ENCODE measurements around the gene ZDHHC13. TPM values are rescaled to one million over a fixed set of nuclear protein-coding genes. Genes with fewer than 3 reads are reported as not detected.

The ZDHHC13 gene
- total RNA-seq, 1 experiment from 2014 or later: 21.8 TPM

DNA sequence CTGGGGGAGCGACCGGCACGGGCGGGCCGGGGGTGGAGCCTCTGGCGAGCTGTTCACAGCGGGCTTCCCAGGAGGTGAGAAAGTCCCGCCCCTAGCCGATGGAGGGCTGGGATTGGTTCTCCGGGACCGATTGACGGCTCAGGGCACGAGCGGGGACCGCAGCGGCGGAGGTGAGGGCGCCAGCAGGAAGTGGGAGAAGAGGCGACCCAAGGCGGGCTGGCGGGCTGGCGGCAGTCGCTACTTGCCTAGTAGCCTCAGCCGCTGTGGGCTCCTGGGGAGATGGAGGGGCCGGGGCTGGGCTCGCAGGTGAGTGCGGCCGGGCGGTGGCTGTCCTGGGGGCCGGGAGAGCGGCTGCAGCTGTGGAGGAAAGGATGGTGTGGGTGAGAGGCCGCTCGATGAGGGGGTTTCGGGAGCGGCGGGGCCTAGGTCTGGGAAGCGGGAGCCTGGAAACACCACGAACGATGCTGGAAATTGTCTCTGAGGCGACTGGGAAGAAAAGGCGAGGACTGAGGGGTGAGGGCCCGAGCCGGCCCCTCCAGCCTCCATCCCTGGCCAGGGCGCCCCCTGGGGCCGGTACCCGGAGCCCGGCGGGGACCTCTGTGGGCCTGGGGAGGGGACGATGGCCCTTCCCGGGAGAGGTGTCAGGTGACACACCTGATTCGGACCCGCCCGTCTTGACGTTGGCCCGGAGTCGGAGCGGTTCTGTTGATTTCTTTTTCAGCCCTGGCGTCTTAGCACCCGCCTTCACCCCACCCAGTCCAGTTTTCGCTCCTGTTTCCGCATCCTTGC lies at the start of gene ZDHHC13 (continued):
- TF ChIP-seq POLR2AphosphoS5 (IDR thresholded peaks at IDR 0.05; ENCODE audit: low read depth, low read length) (peak; percentile 82), ZNF274 (IDR thresholded peaks at IDR 0.05; ENCODE audit: low read depth, low read length) (no peak)
- TF ChIP-seq, protein P1, sequence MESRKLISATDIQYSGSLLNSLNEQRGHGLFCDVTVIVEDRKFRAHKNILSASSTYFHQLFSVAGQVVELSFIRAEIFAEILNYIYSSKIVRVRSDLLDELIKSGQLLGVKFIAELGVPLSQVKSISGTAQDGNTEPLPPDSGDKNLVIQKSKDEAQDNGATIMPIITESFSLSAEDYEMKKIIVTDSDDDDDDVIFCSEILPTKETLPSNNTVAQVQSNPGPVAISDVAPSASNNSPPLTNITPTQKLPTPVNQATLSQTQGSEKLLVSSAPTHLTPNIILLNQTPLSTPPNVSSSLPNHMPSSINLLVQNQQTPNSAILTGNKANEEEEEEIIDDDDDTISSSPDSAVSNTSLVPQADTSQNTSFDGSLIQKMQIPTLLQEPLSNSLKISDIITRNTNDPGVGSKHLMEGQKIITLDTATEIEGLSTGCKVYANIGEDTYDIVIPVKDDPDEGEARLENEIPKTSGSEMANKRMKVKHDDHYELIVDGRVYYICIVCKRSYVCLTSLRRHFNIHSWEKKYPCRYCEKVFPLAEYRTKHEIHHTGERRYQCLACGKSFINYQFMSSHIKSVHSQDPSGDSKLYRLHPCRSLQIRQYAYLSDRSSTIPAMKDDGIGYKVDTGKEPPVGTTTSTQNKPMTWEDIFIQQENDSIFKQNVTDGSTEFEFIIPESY (IDR thresholded peaks at IDR 0.05; ENCODE audit: extremely low read depth, insufficient replicate concordance, low read length): no peak

DNA sequence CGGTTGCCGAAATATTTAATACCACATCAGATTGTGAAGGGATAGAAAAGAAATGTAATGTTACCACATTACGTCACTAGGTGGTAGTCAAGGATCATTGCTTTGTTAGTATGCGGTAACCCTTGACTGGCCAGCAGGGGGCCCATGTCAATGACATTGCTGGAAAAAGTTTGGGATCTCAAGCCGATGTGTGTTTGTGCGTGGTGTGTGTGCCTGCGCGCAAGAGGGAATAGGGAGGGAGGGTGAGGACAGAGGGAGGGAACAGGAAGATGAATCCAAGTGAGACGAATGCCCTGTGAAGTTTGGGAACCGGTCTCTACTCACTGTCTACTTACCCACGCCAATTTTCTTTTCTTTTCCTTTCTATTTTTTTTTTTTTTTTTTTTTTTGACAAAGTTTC lies 45.7 kb upstream of the ZDHHC13 start:
- H3K4me2 ChIP-seq (ENCODE audit: low read length): peak overlapping the region; percentile 43
- ChIA-PET CTCF (interaction anchor here (0.7 to 4.5 kb wide), 22 partner anchors 9 to 1041 kb away, joined by 3 to 97 read pairs (median 3); partner anchors contain the start of genes E2F8 and MRGPRX2), POLR2A (no interaction called here), RAD21 (ENCODE audit: low non-redundant PET in 1 of 2, low total read pairs in 2 of 2, uncharacterized antibody in 2 of 2, unreplicated experiment in 2 of 2) (interaction anchor here in 1 of 2 experiments (0.6 to 0.8 kb wide), 2 partner anchors 486 to 583 kb away, joined by 3 read pairs; no protein-coding TSS in a partner anchor)
- H3K27ac ChIP-seq (ENCODE audit: low read depth, low read length): no peak overlapping the region
- TF ChIP-seq YY1 (IDR thresholded peaks at IDR 0.05; ENCODE audit: extremely low read depth, insufficient replicate concordance, low read depth, low read length) (peak; percentile 78), EGR1 (IDR thresholded peaks at IDR 0.05; ENCODE audit: low read depth) (no peak), POLR2AphosphoS5 (IDR thresholded peaks at IDR 0.05; ENCODE audit: low read depth, low read length) (no peak), EZH2phosphoT487 (IDR thresholded peaks at IDR 0.05; ENCODE audit: borderline replicate concordance) (no peak), CEBPB (IDR thresholded peaks at IDR 0.05; ENCODE audit: low read depth) (no peak), CBX3 (IDR thresholded peaks at IDR 0.05; ENCODE audit: low read depth) (peak; percentile 70; the same call in 1 of the 2 replicates), EZH2 (IDR thresholded peaks at IDR 0.05) (no peak), JUND (IDR thresholded peaks at IDR 0.05) (no peak), POLR2A (IDR thresholded peaks at IDR 0.05; ENCODE audit: borderline replicate concordance, extremely low read depth, insufficient read depth, insufficient read length) (no peak), FOSL1 (IDR thresholded peaks at IDR 0.05; ENCODE audit: low read depth) (no peak), RAD21 (IDR thresholded peaks at IDR 0.05; ENCODE audit: low read depth) (peak; percentile 99)
- TF ChIP-seq, protein P1 (IDR thresholded peaks at IDR 0.05; ENCODE audit: extremely low read depth, insufficient replicate concordance, low read length): peak; percentile 22
- TF ChIP-seq, protein P2, sequence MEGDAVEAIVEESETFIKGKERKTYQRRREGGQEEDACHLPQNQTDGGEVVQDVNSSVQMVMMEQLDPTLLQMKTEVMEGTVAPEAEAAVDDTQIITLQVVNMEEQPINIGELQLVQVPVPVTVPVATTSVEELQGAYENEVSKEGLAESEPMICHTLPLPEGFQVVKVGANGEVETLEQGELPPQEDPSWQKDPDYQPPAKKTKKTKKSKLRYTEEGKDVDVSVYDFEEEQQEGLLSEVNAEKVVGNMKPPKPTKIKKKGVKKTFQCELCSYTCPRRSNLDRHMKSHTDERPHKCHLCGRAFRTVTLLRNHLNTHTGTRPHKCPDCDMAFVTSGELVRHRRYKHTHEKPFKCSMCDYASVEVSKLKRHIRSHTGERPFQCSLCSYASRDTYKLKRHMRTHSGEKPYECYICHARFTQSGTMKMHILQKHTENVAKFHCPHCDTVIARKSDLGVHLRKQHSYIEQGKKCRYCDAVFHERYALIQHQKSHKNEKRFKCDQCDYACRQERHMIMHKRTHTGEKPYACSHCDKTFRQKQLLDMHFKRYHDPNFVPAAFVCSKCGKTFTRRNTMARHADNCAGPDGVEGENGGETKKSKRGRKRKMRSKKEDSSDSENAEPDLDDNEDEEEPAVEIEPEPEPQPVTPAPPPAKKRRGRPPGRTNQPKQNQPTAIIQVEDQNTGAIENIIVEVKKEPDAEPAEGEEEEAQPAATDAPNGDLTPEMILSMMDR (IDR thresholded peaks at IDR 0.05 in 2 of 3, conservative IDR thresholded peaks at IDR 0.05 in 1 of 3; ENCODE audit: borderline replicate concordance in 1 of 3, insufficient read depth in 1 of 3, low read depth in 2 of 3, low read length in 2 of 3): peak; percentile 92 to 100 (median 99)
- TF ChIP-seq, protein P3, sequence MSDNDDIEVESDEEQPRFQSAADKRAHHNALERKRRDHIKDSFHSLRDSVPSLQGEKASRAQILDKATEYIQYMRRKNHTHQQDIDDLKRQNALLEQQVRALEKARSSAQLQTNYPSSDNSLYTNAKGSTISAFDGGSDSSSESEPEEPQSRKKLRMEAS (IDR thresholded peaks at IDR 0.05): no peak
- no peaks in the 10 kb centered on the region for H3K36me3 ChIP-seq (ENCODE audit: control insufficient read depth in 1 of 2, insufficient read depth in 2 of 2, low read length in 2 of 2)
- peak overlapping the region; percentile 30 for H2AFZ ChIP-seq (ENCODE audit: low read depth, low read length, poor library complexity, severe bottlenecking)
- intact Hi-C loops (cut with micrococcal nuclease): loop anchor here (1.0 to 10.0 kb wide), 7 partner anchors 186 to 1264 kb away; no protein-coding TSS in a partner anchor
- no peaks in the 10 kb centered on the region for H3K79me2 ChIP-seq (ENCODE audit: insufficient read depth, low read length)
- peaks cover 0 to 5% of the 10 kb centered on the region in 2 experiments; a peak in 2 of 4 replicates for H3K4me1 ChIP-seq (ENCODE audit: control insufficient read depth in 1 of 2, insufficient read depth in 2 of 2, low read length in 2 of 2)
- H3K27me3 ChIP-seq (ENCODE audit: insufficient read depth, low read length): no peaks in the 10 kb centered on the region
- H3K9ac ChIP-seq (ENCODE audit: low read length): no peak overlapping the region
- H3K9me2 ChIP-seq (ENCODE audit: insufficient read depth): no peaks in the 10 kb centered on the region
- DNase-seq (ENCODE audit: low read depth, low spot score): peak; percentile 77
- no peaks in the 10 kb centered on the region for H4K20me1 ChIP-seq (ENCODE audit: insufficient read depth)
- H3K4me3 ChIP-seq (replicated peaks in 1 of 2; ENCODE audit: low read depth in 1 of 2, low read length in 2 of 2): 0 out of 4 replicates have a peak overlapping the region, but pooled peaks of 1 of the 2 experiments have one; percentile 15
- peak; percentile 98 for ATAC-seq
- no TSS peak for BruUV-seq (replicated peaks)
- no peaks in the 10 kb centered on the region for H3K9me3 ChIP-seq (ENCODE audit: control insufficient read depth in 1 of 2, insufficient read depth in 1 of 2, low read depth in 1 of 2, low read length in 2 of 2)

All from HCT116 (cell line).